Measurements from ENCODE around the gene IBA57.

Gene IBA57

GRCh38 chr1:228145463-228146416, 19.9 kb upstream of the IBA57 start:
- no peak for DNase-seq

- no peak for DNase-seq
Observed at GRCh38 chr1:228146417-228147150, 19.0 kb upstream of the IBA57 start.

- no peak for DNase-seq
Observed at GRCh38 chr1:228147151-228147693, 18.4 kb upstream of the IBA57 start.

GRCh38 chr1:228147768-228148167, 17.8 kb upstream of the IBA57 start:
- DNase-seq, result no peak

GRCh38 chr1:228148196-228148861, 17.3 kb upstream of the IBA57 start:
- no peak for DNase-seq

GRCh38 chr1:228148935-228149405, 16.6 kb upstream of the IBA57 start:
- DNase-seq, result no peak

- no peak for DNase-seq
Observed at GRCh38 chr1:228149406-228150119, 16.0 kb upstream of the IBA57 start, which contains the start of gene GJC2. Gene GJC2 (plus strand): TSS chr1:228149930. CDS start chr1:228157759, 7,829 bp downstream.

GRCh38 chr1:228150120-228150460, 15.5 kb upstream of the IBA57 start:
- DNase-seq, result no peak

GRCh38 chr1:228150461-228151179, 15.0 kb upstream of the IBA57 start:
- no peak for DNase-seq

- no peak for DNase-seq
Observed at GRCh38 chr1:228151180-228151925, 14.3 kb upstream of the IBA57 start.

GRCh38 chr1:228152097-228152917, 13.3 kb upstream of the IBA57 start:
- DNase-seq, result no peak

- no peak for DNase-seq
Observed at GRCh38 chr1:228152918-228153258, 12.7 kb upstream of the IBA57 start.

GRCh38 chr1:228154021-228154669, 11.5 kb upstream of the IBA57 start:
- DNase-seq, result no peak

- no peak for DNase-seq
Observed at GRCh38 chr1:228154670-228155571, 10.7 kb upstream of the IBA57 start.

- no peak for DNase-seq
Observed at GRCh38 chr1:228155596-228156514, 9.7 kb upstream of the IBA57 start.

GRCh38 chr1:228156515-228156881, 9.1 kb upstream of the IBA57 start:
- DNase-seq, result no peak

Data from inflammatory macrophage treated with lipopolysaccharide for 1 hour (primary cell).